B cell (primary cell): Measurements from ENCODE around the gene DAB2IP. TPM values are rescaled to one million over a fixed set of nuclear protein-coding genes. Genes with fewer than 3 reads are reported as not detected.

Experiments
- ATAC-seq: fragments of 200-7000 bp; cut with Tn5 transposase; one replicate; pipeline ENCODE4 v1.10.0; 2021; ENCODE audit warnings: low read depth, mild to moderate bottlenecking, moderate number of reproducible peaks, moderate library complexity
- CTCF ChIA-PET: fragments of 350-600 bp; sonication (Branson Sonifier 250); formaldehyde crosslinking; loops from one replicate; lab custom pipeline; 2021; ENCODE audit warnings: antibody characterized with exemption, inconsistent platforms; lab: Charles Lee
- POLR2A ChIA-PET: fragments of 350-600 bp; sonication (Branson Sonifier 250); formaldehyde crosslinking; loops from one replicate; lab custom pipeline; 2021; ENCODE audit warnings: antibody characterized with exemption; lab: Charles Lee
- DNase-seq: peaks from one replicate; pipeline ENCODE4 v3.0.0; 2013
- H2AFZ ChIP-seq: 2 replicates; pipeline ENCODE4 v1.6.1; 2012; ENCODE audit warnings: mild to moderate bottlenecking, low read depth, low read length; ENCODE audit not compliant: insufficient read depth, poor library complexity, severe bottlenecking
- H3K27ac ChIP-seq, 2 donors: 1 replicate in 1 of 2; 2 replicates in 1 of 2; pipeline ENCODE4 v1.5.1; 2012 to 2013; ENCODE audit warnings: low read length in 2 of 2, mild to moderate bottlenecking in 2 of 2, moderate library complexity in 1 of 2
- H3K27me3 ChIP-seq, 4 experiments: fragments of 200-600 bp in 1 of 4; sonication (generic) in 1 of 4; replicated peaks in 1 of 4; 1 replicate in 2 of 4; 2 replicates in 2 of 4; pipeline versions ENCODE4 v1.6.1 to v1.7.0; 2013 to 2016; ENCODE audit warnings: low read length in 3 of 4, mild to moderate bottlenecking in 2 of 4, mixed read lengths in 1 of 4, moderate library complexity in 1 of 4; ENCODE audit not compliant: insufficient read depth in 4 of 4, control insufficient read depth in 3 of 4; ENCODE audit errors: control extremely low read depth in 1 of 4
- H3K36me3 ChIP-seq, 2 experiments: replicated peaks in 1 of 2; 1 replicate in 1 of 2; 2 replicates in 1 of 2; pipeline versions ENCODE4 v1.6.1 to v1.7.1; 2013; ENCODE audit warnings: low read length in 1 of 2; ENCODE audit not compliant: insufficient read depth in 2 of 2, control insufficient read depth in 1 of 2; ENCODE audit errors: control extremely low read depth in 1 of 2, extremely low read depth in 1 of 2
- H3K4me1 ChIP-seq, 2 donors: fragments of 200-600 bp in 1 of 2; sonication (generic) in 1 of 2; 1 replicate in 1 of 2; 2 replicates in 1 of 2; pipeline versions ENCODE4 v1.5.1 to v1.6.1; 2013 to 2017; ENCODE audit warnings: low read length in 2 of 2; ENCODE audit not compliant: control insufficient read depth in 2 of 2, insufficient read depth in 2 of 2
- H3K4me2 ChIP-seq: replicated peaks from 2 replicates; pipeline ENCODE3; 2012; ENCODE audit warnings: mild to moderate bottlenecking, low read depth, low read length; ENCODE audit not compliant: poor library complexity, severe bottlenecking
- H3K4me3 ChIP-seq, 5 experiments: fragments of 200-600 bp in 1 of 5; sonication (generic) in 1 of 5; 1 replicate in 3 of 5; 2 replicates in 2 of 5; pipeline versions ENCODE4 v1.5.1 to v1.7.0; 2011 to 2016; ENCODE audit warnings: low read length in 4 of 5, mild to moderate bottlenecking in 4 of 5, low read depth in 2 of 5, control low read depth in 1 of 5, moderate library complexity in 1 of 5; ENCODE audit not compliant: insufficient read depth in 1 of 5; ENCODE audit errors: control extremely low read depth in 1 of 5, extremely low read depth in 1 of 5
- H3K79me2 ChIP-seq: fragments of 200-600 bp; sonication (generic); one replicate; pipeline ENCODE4 v1.6.0; 2016; ENCODE audit warnings: low read length; ENCODE audit not compliant: control insufficient read depth, insufficient read depth
- H3K9ac ChIP-seq: fragments of 200-600 bp; sonication (generic); 2 replicates; pipeline ENCODE4 v1.6.1; 2017; ENCODE audit warnings: mild to moderate bottlenecking, low read length, moderate library complexity
- H3K9me3 ChIP-seq, 3 donors: one replicate each; pipeline versions ENCODE4 v1.6.1 to v1.7.1; 2013; ENCODE audit warnings: low read length in 2 of 3; ENCODE audit not compliant: control insufficient read depth in 2 of 3, insufficient read depth in 1 of 3; ENCODE audit errors: control extremely low read depth in 1 of 3
- H4K20me1 ChIP-seq: 2 replicates; pipeline ENCODE4 v1.6.0; 2012; ENCODE audit warnings: mild to moderate bottlenecking, low read length; ENCODE audit not compliant: insufficient read depth, control insufficient read depth, poor library complexity, severe bottlenecking
- H3K27ac Mint-ChIP-seq: one replicate; pipeline ENCODE4 v1.8.0; 2021; ENCODE audit warnings: mixed read lengths
- H3K27me3 Mint-ChIP-seq: one replicate; pipeline ENCODE4 v1.8.0; 2021; ENCODE audit warnings: mixed read lengths
- H3K4me1 Mint-ChIP-seq: one replicate; pipeline ENCODE4 v1.8.0; 2021; ENCODE audit warnings: mixed read lengths
- H3K4me3 Mint-ChIP-seq: one replicate; pipeline ENCODE4 v1.8.0; 2021; ENCODE audit warnings: mixed read lengths
- H3K9me3 Mint-ChIP-seq: one replicate; pipeline ENCODE4 v1.8.0; 2022; ENCODE audit warnings: mixed read lengths; ENCODE audit not compliant: insufficient read depth
- CTCF ChIP-seq: fragments of 200-600 bp; IDR thresholded peaks from one replicate; pipeline ENCODE4 v1.8.0; 2022; ENCODE audit warnings: antibody characterized with exemption, mild to moderate bottlenecking
- EZH2 ChIP-seq: IDR thresholded peaks from 2 replicates; pipeline ENCODE4 v1.6.1; 2012; ENCODE audit warnings: borderline replicate concordance, low read depth, mild to moderate bottlenecking, moderate library complexity, low read length; ENCODE audit not compliant: insufficient read depth, poor library complexity, severe bottlenecking
- WGBS: methylation state at CpG from one replicate; pipeline ENCODE4 v1.1.5; 2013; ENCODE audit warnings: missing lambda C conversion rate; ENCODE audit not compliant: insufficient coverage; 5-methylcytosine and 5-hydroxymethylcytosine counted together
- intact Hi-C: fragments of 100-400 bp; cut with micrococcal nuclease; formaldehyde crosslinking; loops from one replicate; pipeline ENCODE4 v1.10.0; 2022
- polyA plus RNA-seq: library from polyadenylated mRNA; depleted of rRNA; stranded (reverse); fragments of >200 nt; gene quantifications from 2 replicates; pipeline ENCODE4 v1.2.3, GENCODE V29; 2012
- total RNA-seq, 2 donors: library from RNA; stranded (reverse); fragments of 120-200 nt in 1 of 2; gene quantifications; 1 replicate in 1 of 2; 2 replicates in 1 of 2; pipeline versions ENCODE4 v1.2.3 to v1.2.4, GENCODE V29; 2013 to 2022

DAB2IP gene
- total and polyA plus RNA-seq, 2 donors (not counting 1 experiment from before 2014, with no cell fraction given): 1.1 to 3.9 TPM

- H3K9ac ChIP-seq: no peak overlapping the region
- H3K9me3 ChIP-seq: no peaks in the 10 kb centered on the region
- H3K36me3 ChIP-seq: no peaks in the 10 kb centered on the region
- Mint-ChIP-seq H3K9me3 (no peaks in the 10 kb centered on the region), H3K27me3 (peaks cover 60% of the 10 kb centered on the region), H3K4me1 (no peaks in the 10 kb centered on the region), H3K4me3 (no peak overlapping the region), H3K27ac (no peak overlapping the region)
- no peak overlapping the region for H3K27ac ChIP-seq
- H2AFZ ChIP-seq: no peak overlapping the region
- no peak overlapping the region for H3K4me2 ChIP-seq
- 98% methylated on average over 9 of the region's 10 CpGs for WGBS
- ChIA-PET CTCF (no interaction called here), POLR2A (no interaction called here)
- intact Hi-C loops: no loop called here
- H3K27me3 ChIP-seq: peaks cover 0 to 38% (median 3%) of the 10 kb centered on the region in 4 experiments
- no peaks in the 10 kb centered on the region for H3K79me2 ChIP-seq
- no peak overlapping the region for H3K4me3 ChIP-seq
- TF ChIP-seq CTCF (no peak), EZH2 (no peak)
- ATAC-seq: no peak
- H3K4me1 ChIP-seq: no peaks in the 10 kb centered on the region
- DNase-seq: no peak
- H4K20me1 ChIP-seq: no peaks in the 10 kb centered on the region
Measured at GRCh38 chr9:121658591-121658990, 7.2 kb downstream of the DAB2IP start.

GRCh38 chr9:121660367-121660766 is 8.9 kb downstream of the DAB2IP start:
- POLR2A ChIA-PET: no interaction called here
- H3K9me3 Mint-ChIP-seq: no peaks in the 10 kb centered on the region

More at GRCh38 chr9:121660367-121660766, 8.9 kb downstream of the DAB2IP start:
- no peak overlapping the region for H3K9ac ChIP-seq
- no peaks in the 10 kb centered on the region for H3K9me3 ChIP-seq
- CTCF ChIA-PET: no interaction called here
- no peaks in the 10 kb centered on the region for H4K20me1 ChIP-seq
- Mint-ChIP-seq H3K4me3 (no peak overlapping the region), H3K27ac (no peak overlapping the region), H3K27me3 (peaks cover 55% of the 10 kb centered on the region), H3K4me1 (no peaks in the 10 kb centered on the region)
- intact Hi-C loops: no loop called here
- ATAC-seq (no peak), DNase-seq (no peak)
- no peak overlapping the region for H3K4me3 ChIP-seq
- H3K27me3 ChIP-seq: peaks cover 0 to 26% (median 1%) of the 10 kb centered on the region in 4 experiments
- no peaks in the 10 kb centered on the region for H3K79me2 ChIP-seq
- no peak overlapping the region for H2AFZ ChIP-seq
- no peaks in the 10 kb centered on the region for H3K36me3 ChIP-seq
- H3K27ac ChIP-seq: no peak overlapping the region
- 51% methylated on average over 2 of the region's 6 CpGs for WGBS
- no peak overlapping the region for H3K4me2 ChIP-seq
- H3K4me1 ChIP-seq: no peaks in the 10 kb centered on the region
- TF ChIP-seq CTCF: no peak
- no peak for TF ChIP-seq EZH2
